ENCODE measurements around the gene COBL.

GRCh38 chr7:51090411-51090810 lies 226.2 kb downstream of the COBL start:
- TF ChIP-seq, protein P1, sequence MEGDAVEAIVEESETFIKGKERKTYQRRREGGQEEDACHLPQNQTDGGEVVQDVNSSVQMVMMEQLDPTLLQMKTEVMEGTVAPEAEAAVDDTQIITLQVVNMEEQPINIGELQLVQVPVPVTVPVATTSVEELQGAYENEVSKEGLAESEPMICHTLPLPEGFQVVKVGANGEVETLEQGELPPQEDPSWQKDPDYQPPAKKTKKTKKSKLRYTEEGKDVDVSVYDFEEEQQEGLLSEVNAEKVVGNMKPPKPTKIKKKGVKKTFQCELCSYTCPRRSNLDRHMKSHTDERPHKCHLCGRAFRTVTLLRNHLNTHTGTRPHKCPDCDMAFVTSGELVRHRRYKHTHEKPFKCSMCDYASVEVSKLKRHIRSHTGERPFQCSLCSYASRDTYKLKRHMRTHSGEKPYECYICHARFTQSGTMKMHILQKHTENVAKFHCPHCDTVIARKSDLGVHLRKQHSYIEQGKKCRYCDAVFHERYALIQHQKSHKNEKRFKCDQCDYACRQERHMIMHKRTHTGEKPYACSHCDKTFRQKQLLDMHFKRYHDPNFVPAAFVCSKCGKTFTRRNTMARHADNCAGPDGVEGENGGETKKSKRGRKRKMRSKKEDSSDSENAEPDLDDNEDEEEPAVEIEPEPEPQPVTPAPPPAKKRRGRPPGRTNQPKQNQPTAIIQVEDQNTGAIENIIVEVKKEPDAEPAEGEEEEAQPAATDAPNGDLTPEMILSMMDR (IDR thresholded peaks at IDR 0.05) = no peak
- no peak for TF ChIP-seq POLR2A (IDR thresholded peaks at IDR 0.05)
